ENCODE results near the gene SLC9B1.
"Not testable (repeated sequence)": the region's sequence is repeated elsewhere in the genome, so short reads cannot be mapped to it uniquely, and the experiment has no call there.

The SLC9B1 gene

DNA sequence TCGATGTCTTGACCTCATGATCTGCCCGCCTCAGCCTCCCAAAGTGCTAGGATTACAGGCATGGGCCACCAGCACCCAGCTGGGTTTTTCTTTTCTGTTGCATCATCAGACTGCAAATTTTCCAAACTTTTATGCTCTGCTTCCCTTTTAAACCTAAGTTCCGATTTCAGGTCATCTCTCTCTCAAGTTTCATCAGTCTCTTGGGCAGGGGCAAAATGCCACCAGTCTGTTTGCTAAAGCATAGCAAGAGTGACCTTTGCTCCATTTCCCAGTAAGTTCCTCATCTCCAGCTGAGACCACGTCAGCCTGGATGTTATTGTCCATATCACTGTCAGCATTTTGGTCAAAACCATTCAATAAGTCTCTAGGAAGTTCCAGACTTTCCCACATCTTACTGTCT is 141.2 kb downstream of the SLC9B1 start:
- not testable (repeated sequence) for DNase-seq (ENCODE audit: low spot score)

DNA sequence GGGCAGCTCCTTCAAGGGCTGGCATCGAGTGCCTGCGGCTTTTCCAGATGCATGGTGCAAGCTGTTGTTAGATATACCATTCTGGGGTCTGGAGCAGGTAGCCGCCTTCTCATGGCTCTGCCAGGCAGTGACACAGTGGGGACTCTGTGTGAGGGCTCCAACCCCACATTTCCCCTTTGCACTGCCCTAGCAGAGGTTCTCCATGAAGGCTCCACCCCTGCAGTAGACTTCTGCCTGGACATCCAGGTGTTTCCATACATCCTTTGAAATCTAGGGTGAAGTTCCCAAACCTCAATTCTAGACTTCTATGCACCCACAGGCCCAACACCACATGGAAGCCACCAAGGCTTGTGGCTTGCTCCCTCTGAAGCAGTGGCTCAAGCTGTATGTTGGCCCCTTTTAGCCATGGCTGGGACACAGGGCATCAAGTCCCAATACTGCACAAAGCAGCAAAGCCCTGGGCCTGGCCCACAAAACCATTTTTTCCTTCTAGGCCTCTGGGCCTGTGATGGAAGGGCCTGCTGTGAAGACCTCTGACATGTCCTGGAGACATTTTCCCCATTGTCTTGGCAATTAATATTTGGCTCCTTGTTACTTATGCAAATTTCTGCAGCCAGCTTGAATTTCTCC is 141.9 kb downstream of the SLC9B1 start:
- DNase-seq (ENCODE audit: low spot score): not testable (repeated sequence)

DNA sequence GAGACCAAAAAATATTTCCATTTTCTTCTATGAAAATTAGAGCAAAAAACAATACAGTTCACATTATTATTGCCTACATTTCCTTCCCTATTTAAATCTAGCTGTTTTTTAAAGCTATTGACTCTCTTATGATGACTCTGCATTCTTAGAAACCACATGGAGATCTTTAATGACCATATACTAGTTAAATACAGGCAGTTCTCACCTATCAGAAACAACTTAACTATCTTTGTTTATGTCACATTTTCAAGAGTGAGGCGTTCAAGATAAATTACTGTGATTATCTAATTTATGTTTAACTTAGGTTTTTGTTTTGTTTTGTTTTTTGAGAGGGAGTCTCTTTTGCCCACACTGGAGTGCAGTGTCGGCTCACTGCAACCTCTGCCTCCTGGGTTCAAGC is 147.7 kb downstream of the SLC9B1 start:
- DNase-seq (ENCODE audit: low spot score): no peak

GRCh38 chr4:102869569-102870197 is 149.8 kb downstream of the SLC9B1 start:
- no peak for DNase-seq (ENCODE audit: low spot score)

- DNase-seq (ENCODE audit: low spot score): peak; percentile 95
Observed at GRCh38 chr4:102868781-102869568, 150.5 kb downstream of the SLC9B1 start, which contains the start of gene CISD2. Gene CISD2 (plus strand): TSS chr4:102868992. CDS start chr4:102869085, 93 bp downstream.

DNA sequence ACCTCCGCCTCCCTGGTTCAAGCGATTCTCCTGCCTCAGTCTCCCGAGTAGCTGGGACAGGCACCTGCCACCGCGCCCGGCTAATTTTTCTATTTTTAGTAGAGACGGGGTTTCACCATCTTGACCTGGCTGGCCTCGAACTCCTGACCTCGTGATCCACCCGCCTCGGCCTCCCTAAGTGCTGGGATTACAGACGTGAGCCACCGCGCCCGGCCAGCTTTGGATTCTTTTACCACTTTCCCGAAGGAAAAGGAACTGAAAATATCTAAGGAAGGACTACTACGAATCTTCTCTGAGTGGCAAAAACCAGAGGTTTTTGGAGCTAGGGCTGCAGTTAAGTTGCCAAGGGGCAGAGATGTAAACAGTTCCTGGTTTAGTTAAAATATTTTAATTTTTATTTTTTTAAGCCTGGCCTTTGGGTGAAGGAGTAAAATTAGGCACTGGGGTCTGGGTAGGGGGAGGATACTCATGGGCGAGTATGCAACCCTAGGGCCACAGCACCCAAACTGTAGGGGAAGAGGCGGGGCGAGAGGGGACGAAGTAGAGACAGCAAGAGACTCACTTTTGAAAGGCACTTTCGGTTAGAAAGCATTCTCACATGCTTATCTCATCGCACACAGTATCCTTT is 151.2 kb downstream of the SLC9B1 start:
- no peak for DNase-seq (ENCODE audit: low spot score)

GRCh38 chr4:102867278-102868152 is 152.0 kb downstream of the SLC9B1 start:
- peak; percentile 48 for DNase-seq (ENCODE audit: low spot score)

DNA sequence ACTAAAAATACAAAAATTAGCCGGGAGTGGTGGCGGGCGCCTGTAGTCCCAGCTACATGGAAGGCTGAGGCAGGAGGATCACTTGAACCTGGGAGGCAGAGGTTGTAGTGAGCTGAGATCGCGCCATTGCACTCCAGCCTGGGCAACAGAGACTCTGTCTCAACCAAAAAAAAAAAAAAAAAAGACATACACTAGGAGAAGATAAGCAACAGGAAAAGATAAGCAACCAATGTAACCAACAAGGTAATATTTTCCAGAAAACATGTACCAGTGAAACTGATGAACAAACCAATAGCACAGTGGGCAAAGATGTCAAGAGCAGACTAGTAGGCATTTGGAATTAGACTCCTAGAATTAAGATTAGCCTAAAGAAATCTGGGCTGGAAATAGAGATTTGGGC is 154.2 kb downstream of the SLC9B1 start:
- DNase-seq (ENCODE audit: low spot score): not testable (repeated sequence)

DNA sequence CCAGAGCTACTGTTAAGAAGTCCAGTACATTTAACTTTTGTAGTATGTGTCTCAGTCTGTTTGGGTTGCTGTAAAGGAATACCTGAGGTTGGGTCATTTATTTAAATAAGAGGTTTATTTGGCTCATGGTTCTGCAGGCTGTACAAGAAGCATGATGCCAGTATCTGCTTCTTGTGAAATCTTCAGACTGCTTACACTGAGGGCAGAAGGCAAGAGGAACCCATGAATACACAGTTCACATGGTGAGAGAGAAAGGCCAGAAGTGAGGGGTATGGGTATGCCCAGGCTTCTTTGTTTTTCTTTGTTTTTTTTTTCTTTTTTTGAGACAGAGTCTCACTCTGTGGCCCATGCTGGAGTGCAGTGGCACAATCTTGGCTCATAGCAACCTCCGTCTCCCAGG is 156.8 kb downstream of the SLC9B1 start:
- DNase-seq (ENCODE audit: low spot score): no peak

GRCh38 chr4:102862016-102862415 is 157.5 kb downstream of the SLC9B1 start:
- no peak for DNase-seq (ENCODE audit: low spot score)

DNA sequence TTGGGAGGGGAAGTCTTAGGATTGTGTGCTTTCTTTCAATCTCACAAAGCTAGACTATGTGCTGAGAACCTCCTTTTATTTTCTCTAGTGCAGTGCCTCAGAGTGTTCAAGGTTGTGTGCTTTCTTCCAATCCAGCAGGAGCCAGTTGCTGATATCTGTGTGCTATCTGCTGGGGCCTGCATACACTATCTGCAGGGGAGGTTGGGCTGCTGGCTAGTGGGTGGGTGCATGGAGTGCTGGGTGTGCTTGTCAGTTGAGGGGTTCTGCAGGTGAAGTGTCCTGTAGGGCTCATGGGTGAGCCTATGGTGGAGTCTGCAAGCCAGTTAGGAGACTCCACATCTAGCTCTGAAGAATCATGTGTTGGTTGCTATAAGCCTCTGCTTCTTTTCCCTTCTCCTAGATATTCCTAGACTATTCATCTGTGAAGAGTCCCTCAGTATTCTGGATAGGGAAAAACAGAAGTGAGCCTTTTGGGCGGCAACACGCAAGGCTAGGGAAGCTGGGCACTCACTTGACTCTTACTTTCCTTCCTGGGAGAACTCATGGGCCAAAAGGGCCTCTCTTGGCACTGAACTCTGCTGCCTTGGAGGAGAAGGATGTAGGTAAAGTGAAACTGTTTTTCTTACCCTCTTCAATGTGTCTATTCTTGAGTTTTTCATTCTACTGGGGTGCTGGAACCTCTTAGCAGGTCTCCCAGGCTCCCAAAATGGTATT is 158.7 kb downstream of the SLC9B1 start:
- no peak for DNase-seq (ENCODE audit: low spot score)

DNA sequence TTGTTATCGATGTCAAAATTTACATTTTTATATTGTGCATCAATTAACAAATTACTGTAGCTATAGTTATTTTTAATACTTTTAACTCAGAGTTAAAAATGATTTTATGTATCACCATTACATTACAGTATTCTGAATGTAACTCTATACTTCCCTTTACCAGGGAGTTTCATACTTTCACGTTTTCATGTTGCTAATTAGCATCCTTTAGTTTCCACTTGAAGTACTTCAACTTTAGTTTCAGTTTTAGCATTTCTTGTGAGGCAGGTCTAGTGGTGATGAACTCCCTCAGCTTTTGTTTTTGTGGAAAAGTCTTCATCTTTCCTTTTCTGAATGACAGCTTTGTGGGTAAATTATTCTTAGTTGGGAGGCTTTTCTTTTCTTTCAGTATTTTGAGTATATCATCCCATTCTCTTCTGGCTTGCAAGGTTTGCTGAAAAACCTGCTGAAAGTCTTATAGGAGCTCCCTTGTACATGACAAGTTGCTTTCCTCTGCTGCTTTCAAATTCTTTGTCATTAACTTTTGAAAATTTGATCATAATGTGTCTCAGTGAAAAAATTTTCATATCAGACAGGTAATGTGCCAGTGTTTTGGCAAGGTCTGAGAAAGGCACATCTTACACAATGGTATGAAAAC is 160.6 kb downstream of the SLC9B1 start:
- DNase-seq (ENCODE audit: low spot score): peak; percentile 39
